Brain pericyte (primary cell): ENCODE data around the gene TEX11.
"Not testable (repeated sequence)": the region's sequence is repeated elsewhere in the genome, so short reads cannot be mapped to it uniquely, and the experiment has no call there.

ENCODE experiments used
- DNase-seq: peaks from one replicate; pipeline ENCODE4 v3.0.0-alpha.2; 2012; ENCODE audit warnings: low read depth, low spot score

TEX11 gene

GRCh38 chrX:70762285-70762684 is 146.2 kb downstream of the TEX11 start:
- no peak for DNase-seq

- no peak for DNase-seq
Measured at GRCh38 chrX:70755850-70756249, 152.7 kb downstream of the TEX11 start.

GRCh38 chrX:70754169-70754848 is 154.2 kb downstream of the TEX11 start:
- DNase-seq = no peak

- not testable (repeated sequence) for DNase-seq
Measured at GRCh38 chrX:70733774-70734173, 174.7 kb downstream of the TEX11 start.

GRCh38 chrX:70727961-70728360 is 180.6 kb downstream of the TEX11 start:
- DNase-seq = not testable (repeated sequence)

GRCh38 chrX:70720721-70721120 is 187.8 kb downstream of the TEX11 start:
- no peak for DNase-seq

- not testable (repeated sequence) for DNase-seq
Measured at GRCh38 chrX:70711336-70711735, 197.2 kb downstream of the TEX11 start.

- DNase-seq = no peak
Measured at GRCh38 chrX:70694339-70695122, 214.0 kb downstream of the TEX11 start.

GRCh38 chrX:70679455-70679854 is 229.1 kb downstream of the TEX11 start:
- not testable (repeated sequence) for DNase-seq

- no peak for DNase-seq
Measured at GRCh38 chrX:70675284-70675683, 233.2 kb downstream of the TEX11 start.

- no peak for DNase-seq
Measured at GRCh38 chrX:70672326-70672725, 236.2 kb downstream of the TEX11 start.

- no peak for DNase-seq
Measured at GRCh38 chrX:70669120-70669519, 239.4 kb downstream of the TEX11 start.

- no peak for DNase-seq
Measured at GRCh38 chrX:70664726-70665125, 243.8 kb downstream of the TEX11 start.

- not testable (repeated sequence) for DNase-seq
Measured at GRCh38 chrX:70661124-70661523, 247.4 kb downstream of the TEX11 start.

GRCh38 chrX:70657546-70657945 is 251.0 kb downstream of the TEX11 start:
- not testable (repeated sequence) for DNase-seq

- DNase-seq = no peak
Measured at GRCh38 chrX:70656304-70656703, 252.2 kb downstream of the TEX11 start.

GRCh38 chrX:70647910-70648309 is 260.6 kb downstream of the TEX11 start:
- not testable (repeated sequence) for DNase-seq

- no peak for DNase-seq
Measured at GRCh38 chrX:70636218-70636617, 272.3 kb downstream of the TEX11 start.

- DNase-seq = no peak
Measured at GRCh38 chrX:70635669-70636068, 272.8 kb downstream of the TEX11 start.

GRCh38 chrX:70635227-70635626 is 273.3 kb downstream of the TEX11 start:
- no peak for DNase-seq

GRCh38 chrX:70621743-70622142 is 286.8 kb downstream of the TEX11 start:
- DNase-seq = no peak

GRCh38 chrX:70618467-70618866 is 290.0 kb downstream of the TEX11 start:
- DNase-seq = no peak

- DNase-seq = no peak
Measured at GRCh38 chrX:70613295-70613694, 295.2 kb downstream of the TEX11 start.
